ENCODE measurements around the gene OVCH2.
A peak's percentile ranks its signal among the peaks of the same experiment; 100 is the strongest.

Gene OVCH2

GRCh38 chr11:7688238-7688826, 17.9 kb downstream of the OVCH2 start:
- Histone ChIP-seq H3K27ac (ENCODE audit: low read length) (no peak overlapping the region), H3K9me3 (ENCODE audit: control insufficient read depth, insufficient read depth, low read length) (no peaks in the 10 kb centered on the region), H3K36me3 (ENCODE audit: control insufficient read depth, insufficient read depth, low read length) (no peaks in the 10 kb centered on the region), H3K27me3 (ENCODE audit: control insufficient read depth, insufficient read depth, low read length) (no peaks in the 10 kb centered on the region), H3K4me1 (ENCODE audit: control insufficient read depth, insufficient read depth, low read length) (no peaks in the 10 kb centered on the region; the same call in 1 of the 2 replicates), H3K4me3 (ENCODE audit: low read length) (no peak overlapping the region)
- no peak for DNase-seq (ENCODE audit: low read depth, low spot score)
- WGBS (ENCODE audit: insufficient coverage, insufficient read length), result no CpG with 5 or more reads among the region's 4 CpGs

GRCh38 chr11:7687386-7687785, 18.9 kb downstream of the OVCH2 start:
- WGBS (ENCODE audit: insufficient coverage, insufficient read length), result no CpG with 5 or more reads among the region's 1 CpG
- no peaks in the 10 kb centered on the region for H3K36me3 ChIP-seq (ENCODE audit: control insufficient read depth, insufficient read depth, low read length)
- H3K9me3 ChIP-seq (ENCODE audit: control insufficient read depth, insufficient read depth, low read length), result no peaks in the 10 kb centered on the region
- H3K27ac ChIP-seq (ENCODE audit: low read length), result no peak overlapping the region
- no peak for DNase-seq (ENCODE audit: low read depth, low spot score)
- no peaks in the 10 kb centered on the region; the same call in 1 of the 2 replicates for H3K4me1 ChIP-seq (ENCODE audit: control insufficient read depth, insufficient read depth, low read length)
- no peak overlapping the region for H3K4me3 ChIP-seq (ENCODE audit: low read length)
- H3K27me3 ChIP-seq (ENCODE audit: control insufficient read depth, insufficient read depth, low read length), result no peaks in the 10 kb centered on the region

- no peaks in the 10 kb centered on the region for H3K36me3 ChIP-seq (ENCODE audit: control insufficient read depth, insufficient read depth, low read length)
- no CpG with 5 or more reads among the region's 4 CpGs for WGBS (ENCODE audit: insufficient coverage, insufficient read length)
- H3K27me3 ChIP-seq (ENCODE audit: control insufficient read depth, insufficient read depth, low read length), result no peaks in the 10 kb centered on the region
- H3K9me3 ChIP-seq (ENCODE audit: control insufficient read depth, insufficient read depth, low read length), result no peaks in the 10 kb centered on the region
- no peaks in the 10 kb centered on the region; the same call in 1 of the 2 replicates for H3K4me1 ChIP-seq (ENCODE audit: control insufficient read depth, insufficient read depth, low read length)
- H3K4me3 ChIP-seq (ENCODE audit: low read length), result no peak overlapping the region
- no peak for DNase-seq (ENCODE audit: low read depth, low spot score)
- H3K27ac ChIP-seq (ENCODE audit: low read length), result no peak overlapping the region
Measured at GRCh38 chr11:7686761-7687160, 19.5 kb downstream of the OVCH2 start.

- H3K36me3 ChIP-seq (ENCODE audit: control insufficient read depth, insufficient read depth, low read length), result no peaks in the 10 kb centered on the region
- no peaks in the 10 kb centered on the region for H3K27me3 ChIP-seq (ENCODE audit: control insufficient read depth, insufficient read depth, low read length)
- no peak for DNase-seq (ENCODE audit: low read depth, low spot score)
- H3K27ac ChIP-seq (ENCODE audit: low read length), result no peak overlapping the region
- no CpG with 5 or more reads among the region's 2 CpGs for WGBS (ENCODE audit: insufficient coverage, insufficient read length)
- H3K9me3 ChIP-seq (ENCODE audit: control insufficient read depth, insufficient read depth, low read length), result no peaks in the 10 kb centered on the region
- H3K4me1 ChIP-seq (ENCODE audit: control insufficient read depth, insufficient read depth, low read length), result no peaks in the 10 kb centered on the region; the same call in 1 of the 2 replicates
- H3K4me3 ChIP-seq (ENCODE audit: low read length), result no peak overlapping the region
Measured at GRCh38 chr11:7683571-7683970, 22.7 kb downstream of the OVCH2 start.

GRCh38 chr11:7677796-7678201, 28.5 kb downstream of the OVCH2 start:
- H3K4me1 ChIP-seq (ENCODE audit: control insufficient read depth, insufficient read depth, low read length), result peaks cover 3% of the 10 kb centered on the region; the same call in 1 of the 2 replicates
- no CpG with 5 or more reads among the region's 4 CpGs for WGBS (ENCODE audit: insufficient coverage, insufficient read length)

GRCh38 chr11:7677071-7677470, 29.2 kb downstream of the OVCH2 start:
- no CpG with 5 or more reads among the region's 5 CpGs for WGBS (ENCODE audit: insufficient coverage, insufficient read length)
- no peaks in the 10 kb centered on the region for H3K27me3 ChIP-seq (ENCODE audit: control insufficient read depth, insufficient read depth, low read length)
- H3K9me3 ChIP-seq (ENCODE audit: control insufficient read depth, insufficient read depth, low read length), result no peaks in the 10 kb centered on the region
- H3K4me3 ChIP-seq (ENCODE audit: low read length), result no peak overlapping the region
- no peak overlapping the region for H3K27ac ChIP-seq (ENCODE audit: low read length)
- H3K36me3 ChIP-seq (ENCODE audit: control insufficient read depth, insufficient read depth, low read length), result no peaks in the 10 kb centered on the region
- H3K4me1 ChIP-seq (ENCODE audit: control insufficient read depth, insufficient read depth, low read length), result peaks cover 3% of the 10 kb centered on the region; the same call in 1 of the 2 replicates
- DNase-seq (ENCODE audit: low read depth, low spot score), result no peak

More at GRCh38 chr11:7677796-7678201, 28.5 kb downstream of the OVCH2 start:
- Histone ChIP-seq H3K4me3 (ENCODE audit: low read length) (no peak overlapping the region), H3K27me3 (ENCODE audit: control insufficient read depth, insufficient read depth, low read length) (no peaks in the 10 kb centered on the region), H3K36me3 (ENCODE audit: control insufficient read depth, insufficient read depth, low read length) (no peaks in the 10 kb centered on the region), H3K9me3 (ENCODE audit: control insufficient read depth, insufficient read depth, low read length) (no peaks in the 10 kb centered on the region), H3K27ac (ENCODE audit: low read length) (no peak overlapping the region)
- DNase-seq (ENCODE audit: low read depth, low spot score), result no peak

- Histone ChIP-seq H3K9me3 (ENCODE audit: control insufficient read depth, insufficient read depth, low read length) (no peaks in the 10 kb centered on the region), H3K27me3 (ENCODE audit: control insufficient read depth, insufficient read depth, low read length) (no peaks in the 10 kb centered on the region), H3K4me1 (ENCODE audit: control insufficient read depth, insufficient read depth, low read length) (peaks cover 3% of the 10 kb centered on the region; the same call in 1 of the 2 replicates), H3K4me3 (ENCODE audit: low read length) (no peak overlapping the region), H3K27ac (ENCODE audit: low read length) (no peak overlapping the region), H3K36me3 (ENCODE audit: control insufficient read depth, insufficient read depth, low read length) (no peaks in the 10 kb centered on the region)
- no peak for DNase-seq (ENCODE audit: low read depth, low spot score)
- no CpG with 5 or more reads among the region's 3 CpGs for WGBS (ENCODE audit: insufficient coverage, insufficient read length)
Measured at GRCh38 chr11:7675631-7676030, 30.6 kb downstream of the OVCH2 start.

GRCh38 chr11:7673724-7674434, 32.4 kb downstream of the OVCH2 start:
- no peak for DNase-seq (ENCODE audit: low read depth, low spot score)
- no peak overlapping the region for H3K27ac ChIP-seq (ENCODE audit: low read length)
- peaks cover 3% of the 10 kb centered on the region; the same call in 1 of the 2 replicates for H3K4me1 ChIP-seq (ENCODE audit: control insufficient read depth, insufficient read depth, low read length)
- no peaks in the 10 kb centered on the region for H3K27me3 ChIP-seq (ENCODE audit: control insufficient read depth, insufficient read depth, low read length)
- WGBS (ENCODE audit: insufficient coverage, insufficient read length), result no CpG with 5 or more reads among the region's 72 CpGs
- no peaks in the 10 kb centered on the region for H3K36me3 ChIP-seq (ENCODE audit: control insufficient read depth, insufficient read depth, low read length)
- peak overlapping the region; percentile 43 for H3K4me3 ChIP-seq (ENCODE audit: low read length)
- H3K9me3 ChIP-seq (ENCODE audit: control insufficient read depth, insufficient read depth, low read length), result no peaks in the 10 kb centered on the region

GRCh38 chr11:7672960-7673723, 33.1 kb downstream of the OVCH2 start, which contains the start of gene CYB5R2:
Gene CYB5R2, minus strand, starts transcription at chr11:7673500. Its CDS starts 675 bp downstream, at chr11:7672825.
- Histone ChIP-seq H3K9me3 (ENCODE audit: control insufficient read depth, insufficient read depth, low read length) (no peaks in the 10 kb centered on the region), H3K36me3 (ENCODE audit: control insufficient read depth, insufficient read depth, low read length) (peaks cover 2% of the 10 kb centered on the region; the same call in 1 of the 2 replicates), H3K27ac (ENCODE audit: low read length) (no peak within 1 kb of the TSS), H3K4me1 (ENCODE audit: control insufficient read depth, insufficient read depth, low read length) (peaks cover 3% of the 10 kb centered on the region; the same call in 1 of the 2 replicates), H3K27me3 (ENCODE audit: control insufficient read depth, insufficient read depth, low read length) (no peaks in the 10 kb centered on the region), H3K4me3 (ENCODE audit: low read length) (peak within 1 kb of the TSS; percentile 43)
- WGBS (ENCODE audit: insufficient coverage, insufficient read length), result no CpG with 5 or more reads among the region's 40 CpGs
- DNase-seq (ENCODE audit: low read depth, low spot score), result no peak

GRCh38 chr11:7672276-7672959, 33.9 kb downstream of the OVCH2 start:
- no peak for DNase-seq (ENCODE audit: low read depth, low spot score)
- H3K27me3 ChIP-seq (ENCODE audit: control insufficient read depth, insufficient read depth, low read length), result no peaks in the 10 kb centered on the region
- peaks cover 3% of the 10 kb centered on the region; the same call in 1 of the 2 replicates for H3K4me1 ChIP-seq (ENCODE audit: control insufficient read depth, insufficient read depth, low read length)
- peaks cover 6% of the 10 kb centered on the region; the same call in 1 of the 2 replicates for H3K36me3 ChIP-seq (ENCODE audit: control insufficient read depth, insufficient read depth, low read length)
- H3K4me3 ChIP-seq (ENCODE audit: low read length), result no peak overlapping the region
- WGBS (ENCODE audit: insufficient coverage, insufficient read length), result no CpG with 5 or more reads among the region's 16 CpGs
- no peak overlapping the region for H3K27ac ChIP-seq (ENCODE audit: low read length)
- H3K9me3 ChIP-seq (ENCODE audit: control insufficient read depth, insufficient read depth, low read length), result no peaks in the 10 kb centered on the region

All from iPS DF 6.9 (cell line).